GOT3 (cell line): ENCODE results near the gene TMPRSS9.
A peak's percentile ranks its signal among the peaks of the same experiment; 100 is the strongest.

ENCODE experiments used
- DNase-seq: peaks from one replicate; lab custom pipeline; 2025; ENCODE audit warnings: mixed read lengths; lab: John Stamatoyannopoulos, UW

TMPRSS9 gene

GRCh38 chr19:2359992-2360685 lies at the start of gene TMPRSS9:
TMPRSS9 (plus strand) TSS chr19:2360265; CDS start chr19:2389786, 29,521 bp downstream.
- no peak for DNase-seq

- DNase-seq, result no peak
Measured at GRCh38 chr19:2311093-2311492, 49.0 kb upstream of the TMPRSS9 start.

- DNase-seq, result no peak
Measured at GRCh38 chr19:2312820-2313501, 47.1 kb upstream of the TMPRSS9 start.

GRCh38 chr19:2315121-2315817 lies 44.8 kb upstream of the TMPRSS9 start:
- DNase-seq, result no peak

GRCh38 chr19:2315818-2316353 lies 44.2 kb upstream of the TMPRSS9 start:
- no peak for DNase-seq

- DNase-seq, result no peak
Measured at GRCh38 chr19:2317300-2317699, 42.8 kb upstream of the TMPRSS9 start.

GRCh38 chr19:2317756-2318155 lies 42.3 kb upstream of the TMPRSS9 start:
- no peak for DNase-seq

- no peak for DNase-seq
Measured at GRCh38 chr19:2318923-2319322, 41.1 kb upstream of the TMPRSS9 start.

- DNase-seq, result no peak
Measured at GRCh38 chr19:2319551-2319950, 40.5 kb upstream of the TMPRSS9 start.

- no peak for DNase-seq
Measured at GRCh38 chr19:2320049-2320448, 40.0 kb upstream of the TMPRSS9 start.

GRCh38 chr19:2320939-2321338 lies 39.1 kb upstream of the TMPRSS9 start:
- no peak for DNase-seq

- DNase-seq, result no peak
Measured at GRCh38 chr19:2321565-2322283, 38.3 kb upstream of the TMPRSS9 start.

- no peak for DNase-seq
Measured at GRCh38 chr19:2323707-2324106, 36.4 kb upstream of the TMPRSS9 start.

- DNase-seq, result no peak
Measured at GRCh38 chr19:2324220-2324948, 35.7 kb upstream of the TMPRSS9 start.

- DNase-seq, result no peak
Measured at GRCh38 chr19:2325281-2326046, 34.6 kb upstream of the TMPRSS9 start.

GRCh38 chr19:2326699-2327360 lies 33.2 kb upstream of the TMPRSS9 start:
- no peak for DNase-seq

GRCh38 chr19:2327773-2328400 lies 32.2 kb upstream of the TMPRSS9 start:
- no peak for DNase-seq

GRCh38 chr19:2328401-2329148 lies 31.5 kb upstream of the TMPRSS9 start, which contains the start of the genes LSM7 and SPPL2B:
LSM7 (minus strand) TSS chr19:2328586; CDS start chr19:2328566, 20 bp downstream.
SPPL2B (plus strand) TSS chr19:2328684; CDS start chr19:2328710, 26 bp downstream.
- DNase-seq, result peak; percentile 72

- DNase-seq, result no peak
Measured at GRCh38 chr19:2329149-2329478, 31.0 kb upstream of the TMPRSS9 start.
